GM21529 (cell line): Measurements from ENCODE around the gene ELF1.
"Not testable (repeated sequence)": the region's sequence is repeated elsewhere in the genome, so short reads cannot be mapped to it uniquely, and the experiment has no call there.

Experiments
- ATAC-seq: cut with Tn5 transposase; IDR thresholded peaks from one replicate; pipeline ENCODE4 v1.9.1; 2021; ENCODE audit not compliant: unreplicated experiment

ELF1 gene

GRCh38 chr13:40900568-40900967 lies 118.5 kb downstream of the ELF1 start:
- not testable (repeated sequence) for ATAC-seq

GRCh38 chr13:40897053-40897452 lies 122.1 kb downstream of the ELF1 start:
- ATAC-seq = no peak

GRCh38 chr13:40895227-40896184 lies 123.6 kb downstream of the ELF1 start:
- ATAC-seq = no peak

GRCh38 chr13:40893573-40893972 lies 125.5 kb downstream of the ELF1 start:
- ATAC-seq = not testable (repeated sequence)

- no peak for ATAC-seq
Measured at GRCh38 chr13:40886017-40886416, 133.1 kb downstream of the ELF1 start.

GRCh38 chr13:40884175-40884574 lies 134.9 kb downstream of the ELF1 start:
- not testable (repeated sequence) for ATAC-seq
